ENCODE results near the gene FOXF2. TPM values are rescaled to one million over a fixed set of nuclear protein-coding genes. Genes with fewer than 3 reads are reported as not detected.

Gene FOXF2
- 10 to 100 TPM in 1 of 3 donors, 1 to 10 TPM in 2; 6.9 to 68.1 (median 7.1) TPM for total RNA-seq
- long read RNA-seq, donor 1, transcript FOXF2-202 (2 exons, 2,451 nt) = major isoform, 306 of 318 reads
- long read RNA-seq, donor 1, partial matches to known transcripts = 0 of 318 reads
- long read RNA-seq, donor 1, other reads (novel, unspliced or antisense) = 12 of 318 reads
- long read RNA-seq, donor 2 = 0 reads

DNA sequence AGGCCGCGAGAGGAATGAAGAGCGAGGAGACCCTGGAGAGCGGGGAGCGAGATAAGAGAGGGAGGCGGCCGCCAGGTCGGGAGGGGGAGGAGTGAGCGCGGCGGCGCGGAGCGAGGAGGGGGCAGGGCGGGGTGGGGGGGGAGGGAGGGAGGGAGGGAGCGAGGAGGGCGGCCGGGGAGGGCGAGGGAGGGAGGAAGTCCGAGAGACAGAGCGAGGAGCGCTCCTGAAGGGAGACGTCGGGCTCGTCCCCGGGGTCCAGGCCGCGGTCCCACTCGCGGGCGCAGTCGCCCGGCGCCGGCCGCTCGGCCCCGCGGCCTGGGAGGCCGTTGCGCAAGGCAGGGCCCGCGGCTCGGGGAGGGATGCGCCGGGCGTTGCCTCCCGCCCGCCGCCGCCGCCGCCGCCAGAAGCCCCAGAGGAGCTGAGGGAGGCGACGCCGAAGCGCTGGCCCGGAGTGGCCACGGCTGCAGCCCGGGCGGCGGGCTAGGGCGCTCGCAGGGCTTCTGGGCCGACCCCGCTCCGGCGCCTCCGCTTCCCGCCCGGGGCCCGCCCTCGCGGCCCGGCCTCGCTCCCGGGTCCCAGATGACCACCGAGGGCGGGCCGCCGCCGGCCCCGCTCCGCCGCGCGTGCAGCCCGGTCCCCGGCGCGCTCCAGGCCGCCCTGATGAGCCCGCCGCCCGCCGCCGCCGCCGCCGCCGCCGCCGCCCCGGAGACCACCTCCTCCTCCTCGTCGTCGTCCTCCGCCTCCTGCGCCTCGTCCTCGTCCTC, at the start of gene FOXF2:
FOXF2 (plus strand) TSS at position 208 of the 764 bp plus-strand sequence; CDS start at position 580, 372 bp downstream.
- Histone ChIP-seq H3K4me3 (peak within 1 kb of the TSS; percentile 19), H3K9me3 (no peaks in the 10 kb centered on the region), H3K4me1 (ENCODE audit: low read depth) (peaks cover 4% of the 10 kb centered on the region), H3K36me3 (ENCODE audit: low read depth) (no peaks in the 10 kb centered on the region)
- no peak for TF ChIP-seq CTCF (IDR thresholded peaks at IDR 0.05)
- ATAC-seq (peak; percentile 12), DNase-seq (peak in 1 of 3 donors; percentile 49)
- intact Hi-C loops (cut with DNase I, micrococcal nuclease) = loop anchor here (5.0 to 10.0 kb wide), 3 partner anchors 595 to 795 kb away; no protein-coding TSS in a partner anchor

DNA sequence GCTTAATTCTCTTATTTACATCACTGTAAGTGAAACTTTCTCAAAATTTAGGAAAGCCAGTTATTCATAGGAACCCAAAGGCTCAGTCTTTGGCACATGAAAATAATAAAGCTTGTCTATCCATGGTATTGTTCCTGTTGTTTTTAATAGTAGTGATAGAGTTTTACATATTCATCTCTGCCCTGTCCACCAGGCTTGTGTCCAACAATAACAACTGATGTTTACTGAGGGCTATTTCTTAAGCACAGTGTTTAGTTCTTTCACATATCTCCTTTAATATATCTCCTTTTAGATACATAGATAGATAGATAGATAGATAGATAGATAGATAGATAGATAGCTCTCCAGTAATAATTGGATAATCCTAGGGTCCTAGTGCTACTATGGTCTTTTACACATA, 43.3 kb upstream of the FOXF2 start:
- no peak for ATAC-seq
- H3K9me3 ChIP-seq = peaks cover 4% of the 10 kb centered on the region
- no peak for DNase-seq
- no peak for TF ChIP-seq CTCF (IDR thresholded peaks at IDR 0.05)
- H3K4me1 ChIP-seq (ENCODE audit: low read depth) = no peaks in the 10 kb centered on the region
- no peak overlapping the region for H3K4me3 ChIP-seq
- H3K36me3 ChIP-seq (ENCODE audit: low read depth) = no peaks in the 10 kb centered on the region
- intact Hi-C loops (cut with DNase I, micrococcal nuclease) = no loop called here

DNA sequence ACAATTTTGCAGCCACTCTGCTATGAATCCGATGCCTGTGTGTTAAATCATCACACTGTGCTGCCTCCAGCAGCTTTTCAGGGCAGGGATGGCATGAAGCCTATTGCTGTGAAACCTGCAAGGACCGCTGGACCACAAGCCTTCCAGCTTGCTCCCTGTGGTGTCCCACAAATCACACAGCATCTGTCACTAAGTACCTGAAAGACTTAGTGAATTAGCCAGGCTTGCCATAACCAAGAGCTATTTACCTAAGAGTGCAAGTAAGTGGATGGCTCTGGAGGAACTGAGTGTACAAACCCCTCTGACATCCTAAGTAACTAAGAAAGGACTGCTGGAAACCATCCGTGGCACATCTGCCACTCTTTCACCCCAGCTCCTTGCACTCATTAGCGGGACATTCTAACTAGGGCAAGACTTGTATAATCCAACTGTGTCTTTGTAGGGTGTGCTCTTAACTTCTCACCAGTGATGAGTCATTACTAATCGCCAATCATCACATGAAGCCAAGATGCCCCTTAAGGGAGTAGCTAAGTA, 42.8 kb upstream of the FOXF2 start:
- Histone ChIP-seq H3K4me3 (no peak overlapping the region), H3K9me3 (peaks cover 9% of the 10 kb centered on the region), H3K4me1 (ENCODE audit: low read depth) (no peaks in the 10 kb centered on the region), H3K36me3 (ENCODE audit: low read depth) (no peaks in the 10 kb centered on the region)
- ATAC-seq = no peak
- no peak for TF ChIP-seq CTCF (IDR thresholded peaks at IDR 0.05)
- intact Hi-C loops (cut with DNase I, micrococcal nuclease) = no loop called here
- no peak for DNase-seq

- Histone ChIP-seq H3K4me1 (ENCODE audit: low read depth) (no peaks in the 10 kb centered on the region), H3K9me3 (peaks cover 14% of the 10 kb centered on the region), H3K36me3 (ENCODE audit: low read depth) (no peaks in the 10 kb centered on the region), H3K4me3 (no peak overlapping the region)
- DNase-seq (no peak), ATAC-seq (no peak)
- intact Hi-C loops (cut with DNase I, micrococcal nuclease) = no loop called here
- TF ChIP-seq CTCF (IDR thresholded peaks at IDR 0.05) = no peak
Measured at GRCh38 chr6:1347161-1347560, 42.2 kb upstream of the FOXF2 start.

- no peak for TF ChIP-seq CTCF (IDR thresholded peaks at IDR 0.05)
Measured at GRCh38 chr6:1348675-1349074, 40.7 kb upstream of the FOXF2 start.

More at GRCh38 chr6:1348675-1349074, 40.7 kb upstream of the FOXF2 start:
- Histone ChIP-seq H3K36me3 (ENCODE audit: low read depth) (no peaks in the 10 kb centered on the region), H3K4me1 (ENCODE audit: low read depth) (no peaks in the 10 kb centered on the region), H3K4me3 (no peak overlapping the region), H3K9me3 (peaks cover 14% of the 10 kb centered on the region)
- DNase-seq (peak in 1 of 3 donors; percentile 10), ATAC-seq (peak; percentile 36)
- intact Hi-C loops (cut with DNase I, micrococcal nuclease) = no loop called here
